SJSA1 (cell line): ENCODE results near the gene ANXA2. TPM values are rescaled to one million over a fixed set of nuclear protein-coding genes. Genes with fewer than 3 reads are reported as not detected.
"Not testable (repeated sequence)": the region's sequence is repeated elsewhere in the genome, so short reads cannot be mapped to it uniquely, and the experiment has no call there.

ENCODE experiments used
- DNase-seq, 2 experiments: peaks; one replicate each; pipeline ENCODE4 v3.0.0-alpha.2; 2015 to 2020; ENCODE audit warnings: low spot score in 2 of 2, low read depth in 1 of 2
- H3K27ac ChIP-seq: fragments of 250-450 bp; sonication (Bioruptor Pico); 2 replicates; pipeline ENCODE4 v1.5.1; 2020; ENCODE audit warnings: mild to moderate bottlenecking, moderate library complexity
- H3K27me3 ChIP-seq: fragments of 250-450 bp; sonication (Bioruptor Pico); replicated peaks from 2 replicates; pipeline ENCODE4 v1.5.1; 2020; ENCODE audit warnings: mild to moderate bottlenecking, moderate library complexity
- H3K36me3 ChIP-seq: fragments of 250-450 bp; sonication (Bioruptor Pico); 2 replicates; pipeline ENCODE4 v1.5.1; 2020; ENCODE audit warnings: mild to moderate bottlenecking
- H3K4me1 ChIP-seq: fragments of 250-450 bp; sonication (Bioruptor Pico); replicated peaks from 2 replicates; pipeline ENCODE4 v1.6.1; 2021; ENCODE audit warnings: mild to moderate bottlenecking
- H3K4me3 ChIP-seq: fragments of 250-450 bp; sonication (Bioruptor Pico); 2 replicates; pipeline ENCODE4 v1.5.1; 2020; ENCODE audit warnings: mild to moderate bottlenecking
- H3K9me3 ChIP-seq: fragments of 250-450 bp; sonication (Bioruptor Pico); replicated peaks from 2 replicates; pipeline ENCODE4 v1.5.1; 2020; ENCODE audit warnings: mild to moderate bottlenecking
- total RNA-seq: library from RNA; depleted of rRNA; stranded (reverse); fragments of >200 nt; shearing (Covaris generic); gene quantifications from 2 replicates; pipeline ENCODE4 v1.2.3, GENCODE V29; 2014

Gene ANXA2
- total RNA-seq, 1 experiment from 2014 or later, result 3,434 TPM

- Histone ChIP-seq H3K27me3 (no peaks in the 10 kb centered on the region), H3K9me3 (no peaks in the 10 kb centered on the region), H3K4me3 (no peak overlapping the region), H3K27ac (no peak overlapping the region), H3K4me1 (no peaks in the 10 kb centered on the region), H3K36me3 (peaks cover 64% of the 10 kb centered on the region)
- no peak for DNase-seq
These were observed 51.1 kb downstream of the ANXA2 start for GRCh38 chr15:60346653-60347052.

GRCh38 chr15:60346077-60346476 lies 51.7 kb downstream of the ANXA2 start:
- Histone ChIP-seq H3K36me3 (peaks cover 58% of the 10 kb centered on the region), H3K27ac (no peak overlapping the region), H3K9me3 (no peaks in the 10 kb centered on the region), H3K4me3 (no peak overlapping the region), H3K27me3 (no peaks in the 10 kb centered on the region), H3K4me1 (no peaks in the 10 kb centered on the region)
- DNase-seq, result no peak

- Histone ChIP-seq H3K9me3 (no peaks in the 10 kb centered on the region), H3K36me3 (peaks cover 54% of the 10 kb centered on the region), H3K27ac (no peak overlapping the region), H3K27me3 (no peaks in the 10 kb centered on the region), H3K4me1 (no peaks in the 10 kb centered on the region), H3K4me3 (no peak overlapping the region)
- DNase-seq, result no peak
These were observed 52.2 kb downstream of the ANXA2 start for GRCh38 chr15:60345598-60345997.

GRCh38 chr15:60344987-60345386 lies 52.8 kb downstream of the ANXA2 start:
- no peak overlapping the region for H3K27ac ChIP-seq
- no peak overlapping the region for H3K4me3 ChIP-seq
- no peaks in the 10 kb centered on the region for H3K27me3 ChIP-seq
- no peaks in the 10 kb centered on the region for H3K4me1 ChIP-seq
- DNase-seq, result no peak
- peaks cover 48% of the 10 kb centered on the region for H3K36me3 ChIP-seq
- H3K9me3 ChIP-seq, result no peaks in the 10 kb centered on the region

- H3K4me1 ChIP-seq, result no peaks in the 10 kb centered on the region
- no peak overlapping the region for H3K4me3 ChIP-seq
- peaks cover 47% of the 10 kb centered on the region for H3K36me3 ChIP-seq
- H3K27me3 ChIP-seq, result no peaks in the 10 kb centered on the region
- no peak overlapping the region for H3K27ac ChIP-seq
- DNase-seq, result no peak
- no peaks in the 10 kb centered on the region for H3K9me3 ChIP-seq
These were observed 53.3 kb downstream of the ANXA2 start for GRCh38 chr15:60344461-60344860.

GRCh38 chr15:60343221-60343970 lies 54.4 kb downstream of the ANXA2 start:
- H3K9me3 ChIP-seq, result no peaks in the 10 kb centered on the region
- no peaks in the 10 kb centered on the region for H3K4me1 ChIP-seq
- H3K36me3 ChIP-seq, result peaks cover 36% of the 10 kb centered on the region
- DNase-seq, result no peak
- no peak overlapping the region for H3K4me3 ChIP-seq
- no peaks in the 10 kb centered on the region for H3K27me3 ChIP-seq
- no peak overlapping the region for H3K27ac ChIP-seq

GRCh38 chr15:60340207-60340921 lies 57.4 kb downstream of the ANXA2 start:
- Histone ChIP-seq H3K36me3 (peaks cover 6% of the 10 kb centered on the region), H3K27ac (no peak overlapping the region), H3K4me3 (no peak overlapping the region), H3K9me3 (no peaks in the 10 kb centered on the region), H3K27me3 (no peaks in the 10 kb centered on the region), H3K4me1 (no peaks in the 10 kb centered on the region)
- DNase-seq, result no peak

- no peak for DNase-seq
- H3K4me1 ChIP-seq, result no peaks in the 10 kb centered on the region
- no peaks in the 10 kb centered on the region for H3K9me3 ChIP-seq
- H3K27me3 ChIP-seq, result no peaks in the 10 kb centered on the region
- H3K4me3 ChIP-seq, result no peak overlapping the region
- H3K36me3 ChIP-seq, result no peaks in the 10 kb centered on the region
- no peak overlapping the region for H3K27ac ChIP-seq
These were observed 58.5 kb downstream of the ANXA2 start for GRCh38 chr15:60339236-60339635.

- H3K27ac ChIP-seq, result no peak overlapping the region
- DNase-seq, result no peak
- H3K4me1 ChIP-seq, result no peaks in the 10 kb centered on the region
- H3K4me3 ChIP-seq, result no peak overlapping the region
- H3K27me3 ChIP-seq, result no peaks in the 10 kb centered on the region
- no peaks in the 10 kb centered on the region for H3K9me3 ChIP-seq
- no peaks in the 10 kb centered on the region for H3K36me3 ChIP-seq
These were observed 59.0 kb downstream of the ANXA2 start for GRCh38 chr15:60338810-60339209.

- Histone ChIP-seq H3K27ac (no peak overlapping the region), H3K9me3 (no peaks in the 10 kb centered on the region), H3K36me3 (no peaks in the 10 kb centered on the region), H3K27me3 (no peaks in the 10 kb centered on the region), H3K4me1 (no peaks in the 10 kb centered on the region), H3K4me3 (no peak overlapping the region)
- no peak for DNase-seq
These were observed 60.7 kb downstream of the ANXA2 start for GRCh38 chr15:60337076-60337475.

- H3K4me3 ChIP-seq, H3K9me3 ChIP-seq, H3K27me3 ChIP-seq, H3K36me3 ChIP-seq, H3K27ac ChIP-seq, DNase-seq, H3K4me1 ChIP-seq: not testable (repeated sequence)
These were observed 62.5 kb downstream of the ANXA2 start for GRCh38 chr15:60335296-60335695.

- Histone ChIP-seq H3K4me3 (no peak overlapping the region), H3K9me3 (no peaks in the 10 kb centered on the region), H3K36me3 (no peaks in the 10 kb centered on the region), H3K27ac (no peak overlapping the region), H3K4me1 (no peaks in the 10 kb centered on the region), H3K27me3 (peaks cover 20% of the 10 kb centered on the region; the same call in 1 of the 2 replicates)
- peak in 1 of 2 experiments; percentile 37 for DNase-seq
These were observed 68.8 kb downstream of the ANXA2 start for GRCh38 chr15:60328852-60329443.

GRCh38 chr15:60326824-60327654 lies 70.7 kb downstream of the ANXA2 start:
- H3K4me1 ChIP-seq, result no peaks in the 10 kb centered on the region
- H3K27ac ChIP-seq, result no peak overlapping the region
- H3K9me3 ChIP-seq, result no peaks in the 10 kb centered on the region
- no peak overlapping the region for H3K4me3 ChIP-seq
- DNase-seq, result peak in 1 of 2 experiments; percentile 55
- H3K27me3 ChIP-seq, result peaks cover 20% of the 10 kb centered on the region; the same call in 1 of the 2 replicates
- no peaks in the 10 kb centered on the region for H3K36me3 ChIP-seq
